HG02759 (cell line): ENCODE data around the gene C20orf141.
"Not testable (repeated sequence)": the region's sequence is repeated elsewhere in the genome, so short reads cannot be mapped to it uniquely, and the experiment has no call there.

Source experiments
- ATAC-seq: cut with Tn5 transposase; IDR thresholded peaks from one replicate; pipeline ENCODE4 v1.9.1; 2021; ENCODE audit warnings: mild to moderate bottlenecking, moderate library complexity; ENCODE audit not compliant: unreplicated experiment

Gene C20orf141, protein sequence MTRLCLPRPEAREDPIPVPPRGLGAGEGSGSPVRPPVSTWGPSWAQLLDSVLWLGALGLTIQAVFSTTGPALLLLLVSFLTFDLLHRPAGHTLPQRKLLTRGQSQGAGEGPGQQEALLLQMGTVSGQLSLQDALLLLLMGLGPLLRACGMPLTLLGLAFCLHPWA

DNA sequence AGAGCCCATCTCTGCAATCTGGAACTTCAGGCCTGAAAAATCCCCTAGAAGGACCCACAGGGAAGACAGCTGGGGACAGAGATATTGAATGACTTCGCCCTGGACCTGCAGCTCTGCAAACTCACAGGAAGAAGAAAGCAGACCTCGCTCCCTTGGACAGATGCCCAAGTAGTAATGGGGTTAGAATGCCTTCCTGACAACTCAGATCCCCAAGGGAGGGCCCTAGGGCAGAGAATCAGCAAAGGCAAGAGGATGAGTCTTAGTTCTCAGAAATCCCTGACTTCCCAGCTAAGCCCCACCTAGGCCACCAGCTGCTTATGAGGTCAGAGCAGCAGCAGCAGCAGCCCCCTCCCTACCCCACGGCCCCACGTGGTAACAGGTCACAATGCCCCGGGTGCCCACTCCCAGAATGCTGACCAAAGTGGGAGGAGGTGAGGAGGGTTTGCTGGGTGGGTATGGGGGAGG, at the start of gene C20orf141:
C20orf141 (plus strand) TSS at position 401 of the 465 bp plus-strand sequence. CDS start 198 bp downstream, outside the sequence.
- no peak for ATAC-seq

DNA sequence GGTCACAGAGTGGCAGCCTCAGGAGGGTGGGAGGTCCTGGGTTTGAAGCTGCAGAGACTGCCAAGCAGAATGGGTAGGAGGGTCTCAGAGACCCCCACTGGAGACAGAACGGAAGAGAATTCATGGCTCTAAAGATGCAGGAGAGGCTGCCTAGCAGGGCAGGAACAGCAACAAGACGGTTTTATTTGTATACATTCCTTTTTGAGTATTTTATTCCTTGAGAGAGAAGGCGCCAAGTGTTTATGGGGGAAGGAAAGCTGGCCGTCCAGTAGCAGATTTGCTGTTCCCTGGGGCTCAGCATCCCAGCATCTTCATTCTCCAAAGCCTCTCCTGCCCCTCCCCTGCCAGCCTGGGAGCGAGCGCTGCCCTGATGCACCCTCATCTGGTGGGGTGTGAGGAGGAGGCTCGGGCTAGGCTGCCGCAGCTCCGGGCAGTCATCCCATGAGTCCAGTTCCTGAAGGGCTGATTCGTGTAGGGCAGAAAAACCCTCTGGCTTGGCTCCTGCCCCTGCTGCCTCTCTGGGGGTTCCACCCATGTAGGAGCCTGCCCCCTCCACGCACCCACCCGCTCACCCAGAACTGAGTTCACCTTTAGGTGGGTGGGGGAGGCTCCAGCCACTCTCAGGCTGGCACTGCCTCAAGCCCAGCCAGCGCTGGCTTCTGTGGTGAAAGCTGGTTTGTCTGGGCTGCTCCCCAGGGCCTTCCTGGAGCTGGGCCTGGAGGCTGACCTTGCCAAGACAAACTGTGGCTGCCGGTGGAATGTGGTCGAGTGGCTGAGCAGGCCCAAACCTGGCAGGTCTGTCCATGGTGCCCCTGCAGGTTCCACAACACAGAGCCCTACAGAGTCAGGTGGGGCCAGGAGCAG, 46.8 kb upstream of the C20orf141 start:
- ATAC-seq, result no peak

DNA sequence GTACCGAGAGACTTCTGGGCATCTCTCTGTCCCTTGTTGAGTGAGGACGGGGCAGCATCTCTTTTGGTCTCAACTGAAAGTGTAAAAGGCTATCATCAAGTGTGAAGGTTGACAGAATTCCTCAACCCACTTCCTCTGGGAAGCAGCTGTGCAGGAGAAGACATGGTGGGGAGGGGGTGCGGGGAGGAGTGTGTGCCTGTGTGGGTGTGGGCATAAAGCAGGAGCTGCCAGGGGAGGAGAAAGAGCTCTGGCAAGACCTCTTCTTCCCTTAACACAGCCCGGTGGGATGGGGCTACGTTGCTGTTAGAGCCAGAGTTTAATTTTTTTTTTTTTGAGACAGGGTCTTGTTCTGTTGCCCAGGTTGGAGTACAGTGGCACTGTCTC, 46.2 kb upstream of the C20orf141 start:
- no peak for ATAC-seq

DNA sequence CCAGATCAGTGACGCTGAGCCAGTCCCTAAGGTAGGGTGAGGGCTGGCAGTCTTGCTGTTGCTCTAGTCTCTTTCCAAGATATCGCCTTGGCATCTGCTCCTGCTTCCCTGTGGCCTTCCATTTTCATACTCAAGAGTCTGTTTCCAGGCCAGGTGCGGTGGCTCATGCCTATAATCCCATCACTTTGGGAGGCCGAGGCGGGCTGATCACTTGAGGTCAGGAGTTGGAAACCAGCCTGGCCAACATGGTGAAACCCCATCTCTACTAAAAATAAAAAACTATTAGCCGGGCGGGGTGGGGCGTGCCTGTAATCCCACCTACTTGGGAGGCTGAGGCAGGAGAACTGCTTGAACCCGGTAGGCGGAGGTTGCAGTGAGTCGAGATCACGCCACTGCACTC, 44.7 kb upstream of the C20orf141 start:
- ATAC-seq, result not testable (repeated sequence)

DNA sequence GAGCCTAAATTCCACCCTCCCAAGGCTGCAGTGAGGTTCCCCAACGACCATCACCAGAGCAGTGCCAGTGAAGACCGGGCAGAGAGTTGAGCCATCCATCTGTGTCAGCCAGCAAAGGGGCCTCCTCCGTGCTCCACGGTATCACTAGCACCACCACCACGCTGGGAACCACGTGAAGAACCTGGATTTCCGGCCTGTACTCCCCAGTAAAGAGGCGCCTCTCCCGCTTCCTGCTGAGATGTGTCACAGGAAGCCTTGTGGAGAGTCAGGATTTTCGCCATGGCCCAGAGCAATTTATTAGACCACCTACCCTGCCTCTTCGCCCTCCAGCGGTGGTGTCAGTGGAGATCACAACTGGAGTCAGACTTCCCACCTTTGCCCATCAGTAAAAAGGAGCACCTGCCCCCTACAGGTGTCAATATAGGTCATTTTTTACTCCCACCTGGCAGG, 43.1 kb upstream of the C20orf141 start:
- no peak for ATAC-seq

DNA sequence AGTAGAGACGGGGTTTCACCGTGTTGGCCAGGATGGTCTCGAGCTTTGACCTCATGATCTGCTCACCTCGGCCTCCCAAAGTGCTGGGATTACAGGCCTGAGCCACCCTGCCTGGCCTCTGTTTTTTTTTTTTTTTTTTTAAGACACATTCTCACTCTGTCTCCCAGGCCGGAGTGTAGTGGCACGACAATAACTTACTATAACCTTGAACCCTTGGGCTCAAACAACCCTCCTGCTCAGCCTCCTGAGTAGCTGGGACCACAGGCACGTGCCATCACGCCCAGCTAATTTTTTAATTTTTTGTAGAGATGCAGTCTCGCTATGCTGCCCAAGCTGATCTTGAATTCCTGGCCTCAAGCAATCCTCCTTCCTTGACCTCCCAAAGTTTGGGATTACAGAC, 41.0 kb upstream of the C20orf141 start:
- no peak for ATAC-seq

DNA sequence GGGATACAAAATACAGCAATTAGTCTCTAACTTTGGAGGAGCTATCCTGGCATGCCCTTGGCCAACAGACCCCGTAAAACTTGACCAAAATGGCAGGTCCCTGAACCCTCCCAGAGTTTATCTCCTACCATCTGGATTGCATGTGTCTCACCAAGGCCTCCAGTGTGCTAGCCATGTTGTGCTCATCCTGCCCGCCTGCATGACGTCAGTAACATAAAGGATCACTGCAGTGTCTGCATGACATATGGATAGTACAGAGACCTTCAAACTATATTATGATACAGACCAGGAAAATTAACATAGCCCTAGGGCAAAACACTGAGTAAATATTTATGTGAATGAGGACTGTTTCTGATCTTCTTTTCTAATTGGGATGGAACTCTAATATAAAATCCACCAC, 39.6 kb upstream of the C20orf141 start:
- no peak for ATAC-seq

DNA sequence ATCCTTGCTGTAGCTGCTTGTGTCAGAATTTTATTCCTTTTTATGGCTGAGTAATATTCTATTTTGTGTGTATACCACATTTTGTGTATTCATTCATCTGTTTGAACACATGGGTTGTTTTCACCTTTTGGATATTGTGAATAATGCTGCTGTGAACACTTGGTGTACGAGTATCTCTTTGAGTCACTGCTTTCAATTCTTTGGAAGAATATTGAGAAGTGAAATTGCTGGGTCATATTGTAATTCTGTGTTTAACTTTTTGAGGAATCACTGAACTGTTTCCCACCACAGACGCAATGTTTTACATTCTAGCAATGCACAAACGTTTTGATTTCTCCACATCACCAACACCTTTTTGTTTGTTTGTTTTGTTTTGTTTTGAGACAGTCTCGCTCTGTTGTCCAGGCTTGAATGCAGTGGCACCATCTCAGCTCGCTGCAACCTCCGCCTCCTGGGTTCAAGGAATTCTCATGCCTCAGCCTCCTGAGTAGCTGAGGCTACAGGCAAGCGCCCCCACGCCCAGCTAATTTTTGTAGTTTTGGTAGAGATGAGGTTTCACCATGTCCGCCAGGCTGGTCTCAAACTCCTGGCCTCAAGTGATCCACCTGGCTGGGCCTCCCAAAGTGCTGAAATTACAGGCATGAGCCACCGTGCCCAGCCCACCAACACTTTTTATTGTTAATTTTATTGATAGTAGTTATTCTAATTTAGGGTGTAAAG, 36.0 kb upstream of the C20orf141 start:
- ATAC-seq, result no peak

DNA sequence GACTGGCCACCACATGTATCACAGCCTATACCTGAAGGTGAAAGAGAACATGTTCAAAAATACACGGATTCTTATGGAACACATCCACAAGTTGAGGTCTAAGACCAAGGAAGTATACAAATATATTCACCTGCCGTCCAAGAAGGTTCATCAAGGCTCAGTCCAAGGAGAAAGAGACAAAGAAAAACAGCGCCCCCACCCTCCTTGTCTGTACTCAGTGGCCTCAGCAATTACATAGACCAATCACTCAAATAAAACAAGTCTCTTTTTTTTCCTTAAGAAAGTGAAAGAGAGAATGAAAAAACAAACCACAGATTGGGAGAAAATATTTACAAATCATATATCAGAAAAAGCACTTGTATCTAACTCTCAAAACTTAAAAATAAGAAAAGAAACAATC, 33.8 kb upstream of the C20orf141 start:
- ATAC-seq, result no peak

DNA sequence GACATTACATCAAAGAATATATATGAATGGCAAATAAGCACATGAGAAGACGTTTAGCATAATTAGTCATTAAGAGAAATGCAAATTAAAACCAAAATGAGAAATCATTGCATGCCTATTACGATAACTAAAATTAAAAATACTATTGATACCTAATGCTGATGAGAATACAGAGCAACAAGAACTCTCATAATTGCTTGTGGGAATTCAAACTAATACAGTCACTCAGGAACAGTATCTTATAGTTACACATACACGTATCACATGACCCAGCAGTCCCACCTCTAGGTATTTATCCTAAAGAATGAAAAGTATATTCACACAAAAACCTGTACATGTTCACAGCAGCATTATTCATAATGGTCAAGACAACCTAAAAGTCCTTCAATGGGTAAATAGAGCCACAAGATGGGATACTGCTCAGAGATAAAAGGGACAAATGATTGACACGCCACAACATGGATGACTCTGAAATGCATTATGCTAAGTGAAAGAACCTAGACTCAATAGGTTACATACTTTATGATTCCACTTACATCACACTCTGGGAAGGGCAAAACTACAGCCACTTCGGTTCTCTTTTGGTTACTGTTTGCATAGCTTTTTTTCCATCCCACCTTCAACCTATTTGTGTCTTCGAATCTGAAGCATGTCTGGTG, 30.8 kb upstream of the C20orf141 start:
- ATAC-seq, result no peak

DNA sequence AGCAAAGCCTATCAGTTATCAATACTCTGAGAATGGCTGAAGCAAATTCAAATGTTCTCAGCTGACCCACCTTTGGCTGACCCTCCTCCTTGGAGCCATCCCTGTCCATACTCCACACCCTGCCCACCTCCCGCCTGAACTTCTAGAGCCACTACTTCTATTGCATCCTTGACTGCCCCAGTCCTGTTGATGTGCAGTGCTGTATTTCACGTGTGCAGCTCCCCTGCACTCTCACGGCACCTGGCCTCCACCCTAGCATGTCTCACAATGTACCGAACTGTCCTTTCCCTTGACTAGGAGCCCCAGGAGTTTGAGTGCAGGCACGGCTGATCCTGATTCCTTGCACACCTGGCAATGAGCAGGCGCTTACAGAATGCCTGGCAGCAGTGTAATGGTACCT, 21.3 kb upstream of the C20orf141 start:
- ATAC-seq, result no peak

DNA sequence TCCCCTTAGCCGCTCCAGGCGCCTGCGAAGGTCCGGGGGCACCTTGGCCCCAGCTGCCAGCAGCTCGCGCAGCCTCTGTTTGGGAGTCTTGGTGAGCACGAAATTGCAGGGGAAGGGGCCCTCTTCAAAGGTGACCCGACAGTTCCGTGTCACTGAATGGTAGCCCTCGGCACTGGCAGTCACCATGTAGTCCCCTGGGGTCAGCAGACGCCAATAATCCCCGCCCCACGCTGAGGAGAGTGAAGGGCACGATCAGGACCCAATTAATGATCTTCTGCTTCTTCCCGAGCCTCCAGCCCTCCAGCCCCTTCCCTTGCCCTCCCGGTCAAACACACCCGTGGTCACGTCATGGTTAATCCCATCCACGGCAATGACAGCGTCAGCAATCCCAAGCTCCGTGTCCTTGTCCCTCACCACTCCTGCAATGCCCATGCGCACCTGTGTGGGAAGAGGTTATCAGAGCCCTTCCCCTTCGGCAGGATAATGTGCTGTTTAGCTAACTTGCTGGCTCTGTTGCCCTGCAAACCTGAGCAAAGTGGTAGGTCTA, 20.5 kb upstream of the C20orf141 start:
- ATAC-seq, result no peak

DNA sequence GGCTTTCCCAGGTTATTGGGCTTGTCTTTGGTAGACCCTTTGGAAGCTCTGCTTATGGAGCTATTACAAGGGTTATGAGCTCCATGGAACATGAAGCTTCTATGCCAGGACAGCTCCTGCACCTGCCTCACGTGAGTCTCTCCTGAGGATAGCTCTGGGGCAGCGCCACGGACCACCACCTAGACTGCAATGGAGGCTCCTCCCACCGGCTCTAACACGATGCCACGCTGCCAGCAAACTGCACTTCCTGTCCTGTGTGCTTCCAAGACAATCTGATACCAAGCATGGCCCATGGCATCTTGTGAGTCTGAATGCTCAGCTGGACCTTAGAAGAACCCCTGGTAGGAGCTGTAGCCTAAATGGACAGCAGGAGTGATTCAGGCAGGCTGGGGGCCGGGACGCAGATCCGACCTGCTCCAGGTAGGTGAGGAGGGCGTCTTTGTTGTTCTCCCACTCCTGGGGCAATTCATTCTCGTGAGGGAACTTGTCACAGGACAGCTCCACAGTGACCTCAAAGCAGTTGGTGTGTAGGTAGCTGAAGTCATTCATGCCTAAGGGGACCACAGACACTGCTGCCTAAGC, 19.8 kb upstream of the C20orf141 start:
- no peak for ATAC-seq

DNA sequence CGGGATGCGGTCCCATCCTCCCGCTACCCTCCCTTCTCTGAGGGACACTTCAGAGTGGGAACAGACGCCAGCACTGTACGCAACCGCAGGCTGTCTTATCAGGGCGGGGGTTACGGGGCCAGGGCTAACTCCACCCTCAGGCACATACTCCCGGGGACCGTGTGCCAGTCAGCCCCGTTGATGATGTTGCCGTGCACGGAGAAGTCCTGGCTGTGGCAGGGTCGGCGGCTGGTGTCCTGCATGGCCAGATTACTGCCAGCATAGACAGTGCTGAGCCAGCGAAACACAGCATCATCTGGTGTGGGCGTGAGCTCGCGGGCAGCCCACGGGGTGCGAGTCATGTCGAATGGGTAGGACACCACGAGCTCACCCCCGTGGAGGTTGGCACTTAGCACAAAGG, 19.3 kb upstream of the C20orf141 start:
- ATAC-seq, result no peak

DNA sequence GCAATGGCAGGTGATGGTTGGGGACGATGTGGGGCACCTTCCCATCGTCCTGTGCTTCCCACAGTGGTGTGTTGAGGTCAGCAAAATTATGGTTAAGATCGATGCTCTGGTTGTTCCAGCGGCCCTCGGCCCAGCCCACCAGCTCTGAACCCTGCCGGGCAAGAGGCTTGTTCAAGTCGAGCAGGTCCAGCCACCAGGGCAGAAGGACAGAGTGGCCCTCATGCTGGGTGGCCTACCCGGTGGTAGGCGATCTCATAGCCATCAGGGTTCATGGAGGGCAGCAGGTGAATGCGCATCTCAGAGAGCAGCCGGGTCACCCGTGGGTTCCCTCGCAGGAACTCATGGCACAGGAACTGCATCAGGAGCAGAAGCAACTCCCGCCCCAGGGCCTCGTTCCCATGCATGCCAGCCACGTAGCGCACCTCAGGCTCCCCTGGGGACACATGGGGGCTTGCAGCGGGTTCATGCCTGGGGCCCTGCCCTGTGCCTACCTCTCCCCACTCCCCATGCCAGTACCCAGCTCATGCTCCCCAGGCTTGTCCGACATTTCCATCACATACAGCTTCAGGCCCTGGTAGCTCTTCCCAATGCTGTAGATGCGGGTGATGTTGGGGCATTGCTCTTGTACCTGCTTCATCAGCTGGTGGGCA, 18.7 kb upstream of the C20orf141 start:
- no peak for ATAC-seq

DNA sequence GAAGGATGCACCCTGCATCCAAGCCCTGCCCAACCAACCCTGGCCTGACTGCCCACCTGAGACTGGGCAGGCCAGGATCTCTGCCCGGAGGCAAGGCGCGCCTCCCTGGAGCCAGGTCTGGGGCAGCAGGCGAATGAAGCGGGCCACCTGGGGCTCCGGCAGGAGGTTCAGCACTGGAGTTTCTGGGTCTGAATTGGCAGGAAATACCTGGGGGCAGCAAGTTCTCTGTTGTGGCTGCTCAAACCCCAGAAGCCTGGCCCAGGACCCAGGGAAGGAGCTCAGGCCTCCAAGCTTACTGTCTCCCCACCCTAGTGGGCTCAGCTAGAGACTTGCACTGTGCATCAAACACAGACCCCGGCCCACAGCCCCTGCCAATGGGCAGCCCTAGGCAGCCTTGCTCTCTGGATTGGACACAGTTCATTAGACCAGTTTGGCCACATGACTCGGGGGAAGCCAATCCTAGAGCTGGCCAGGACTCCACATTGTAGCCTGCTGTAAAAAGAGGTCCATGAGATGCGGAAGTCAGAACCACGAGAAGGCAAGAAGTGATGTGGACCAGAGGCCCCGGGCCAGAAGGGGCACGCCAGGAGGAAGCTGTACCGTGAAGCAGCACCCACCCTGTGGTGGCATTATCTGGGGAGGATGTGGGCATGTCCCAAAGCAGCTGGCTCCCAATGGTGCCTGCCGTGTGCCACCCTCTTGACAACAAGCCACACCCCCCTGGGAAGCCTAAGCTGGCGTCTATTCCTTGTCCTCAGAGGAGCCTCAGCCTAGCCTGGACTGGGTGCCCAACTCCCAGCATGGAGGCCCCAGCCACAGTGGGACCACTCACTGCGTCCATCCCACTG, 17.4 kb upstream of the C20orf141 start:
- no peak for ATAC-seq

DNA sequence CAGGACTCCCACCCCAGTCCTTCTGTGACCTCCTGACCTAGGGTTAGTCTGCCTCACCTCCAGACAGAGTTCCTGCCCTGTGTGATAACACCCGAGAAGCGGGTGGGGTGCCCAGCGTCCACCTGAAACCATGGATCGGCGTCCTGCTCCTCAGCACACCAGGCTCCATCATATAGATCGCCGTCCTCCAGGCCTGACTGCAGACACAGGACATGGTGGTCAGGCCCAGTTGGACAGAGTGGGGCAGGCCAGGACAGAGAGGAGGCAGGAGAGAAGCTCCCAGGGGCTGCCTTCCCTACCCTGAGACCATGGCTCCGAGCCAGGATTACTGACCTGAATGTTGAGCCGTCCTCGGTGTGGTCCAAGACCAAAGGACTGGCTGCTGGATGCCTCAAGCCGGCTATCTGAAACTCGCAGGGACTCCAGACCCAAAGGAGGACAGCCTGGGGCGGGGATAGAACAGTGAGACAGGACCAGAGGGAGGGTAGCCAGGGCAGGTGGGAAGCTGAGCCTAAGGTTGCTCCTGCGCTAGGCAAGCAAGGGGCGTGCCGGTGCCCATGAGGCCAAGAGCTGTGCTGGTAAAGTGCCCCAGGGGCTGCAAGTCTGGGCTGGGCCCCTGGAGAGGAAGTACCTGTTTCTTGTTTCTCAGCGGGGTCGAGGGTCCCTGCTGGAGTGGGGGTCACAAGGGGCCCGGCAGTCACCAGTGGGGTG, 16.5 kb upstream of the C20orf141 start:
- no peak for ATAC-seq

DNA sequence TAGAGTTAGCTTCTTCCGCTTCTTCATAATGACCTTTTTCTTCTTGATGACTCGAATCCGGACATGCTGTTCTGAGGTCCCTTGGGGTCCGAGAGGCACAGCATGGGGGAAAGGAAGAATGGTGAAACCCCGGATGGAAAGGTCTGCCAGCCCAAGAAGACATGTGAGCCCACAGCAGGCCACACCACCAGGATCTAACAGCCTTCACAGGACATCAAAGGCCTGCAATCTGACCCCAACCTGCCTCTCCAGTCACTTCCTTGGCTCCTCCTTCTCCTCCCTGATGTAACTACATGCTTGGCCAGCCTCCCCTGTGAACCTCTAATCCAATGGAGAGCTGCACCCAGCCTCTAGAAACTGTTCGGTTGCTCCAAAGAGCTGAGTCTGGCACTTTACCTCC, 16.0 kb upstream of the C20orf141 start:
- ATAC-seq, result no peak
